ENCODE measurements around the gene TPH2. TPM values are rescaled to one million over a fixed set of nuclear protein-coding genes. Genes with fewer than 3 reads are reported as not detected.

Gene TPH2
- polyA plus RNA-seq, 1 donor (not counting 4 experiments of a cell fraction or from before 2014, with no cell fraction given) = not detected

DNA sequence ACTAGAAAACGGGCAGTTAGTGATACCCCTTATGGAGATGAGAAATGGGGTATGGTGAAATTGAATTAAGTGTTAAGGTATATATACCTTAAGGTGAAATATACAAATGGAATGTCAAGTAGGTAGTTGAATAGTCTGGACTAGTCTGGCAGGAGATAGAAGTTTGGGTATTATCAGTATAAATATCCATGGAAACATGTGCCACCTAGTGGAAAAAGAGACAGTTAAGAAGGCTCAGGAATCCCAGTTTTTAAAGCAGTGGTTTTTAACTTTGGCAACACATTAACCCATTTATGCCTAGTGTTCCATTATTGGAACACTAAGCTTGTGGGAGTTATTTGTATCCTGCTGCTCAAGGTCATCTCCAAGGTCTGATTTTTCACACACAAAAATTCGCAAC lies 38.6 kb upstream of the TPH2 start:
- no peak overlapping the region for H3K27ac ChIP-seq (ENCODE audit: control insufficient read depth, insufficient read depth, low read length)
- H3K9me1 ChIP-seq (ENCODE audit: control insufficient read depth, extremely low read depth, insufficient read depth, low read length) = no peaks in the 10 kb centered on the region
- H3K4me3 ChIP-seq (ENCODE audit: control insufficient read depth in 2 of 3, extremely low read depth in 1 of 3, insufficient read depth in 2 of 3, low read depth in 1 of 3, low read length in 3 of 3) = no peak overlapping the region
- H3K9me3 ChIP-seq (ENCODE audit: control insufficient read depth, low read depth, low read length) = no peaks in the 10 kb centered on the region
- dilution Hi-C loops (cut with MboI; ENCODE audit: extremely low pct_ligation_motif_present, low sequenced_read_pairs) = no loop called here
- no peaks in the 10 kb centered on the region for H4K20me1 ChIP-seq (ENCODE audit: control insufficient read depth, extremely low read depth, insufficient read depth, low read length)
- H2AFZ ChIP-seq (ENCODE audit: control insufficient read depth, low read length) = no peak overlapping the region
- H3K36me3 ChIP-seq (ENCODE audit: control insufficient read depth in 2 of 2, extremely low read depth in 1 of 2, insufficient read depth in 2 of 2, low read length in 2 of 2) = peaks cover 0 to 1% of the 10 kb centered on the region in 2 experiments
- no peaks in the 10 kb centered on the region for H3K79me2 ChIP-seq (ENCODE audit: control insufficient read depth, insufficient read depth, low read length)
- no peaks in the 10 kb centered on the region for H3K27me3 ChIP-seq (ENCODE audit: control insufficient read depth, extremely low read depth, insufficient read depth, low read length)
- TF ChIP-seq CTCF (optimal IDR thresholded peaks at IDR 0.05 in 1 of 3, IDR thresholded peaks at IDR 0.05 in 1 of 3, conservative IDR thresholded peaks at IDR 0.05 in 1 of 3; ENCODE audit: extremely low read depth in 1 of 3, insufficient read depth in 2 of 3, low read length in 3 of 3) (peak in 1 of 3 experiments; percentile 22), EZH2 (IDR thresholded peaks at IDR 0.05; ENCODE audit: low read length) (no peak)
- no peaks in the 10 kb centered on the region for H3K4me1 ChIP-seq (ENCODE audit: control insufficient read depth, extremely low read depth, insufficient read depth, low read length)
- no peak for DNase-seq (ENCODE audit: low read depth, low spot score)
- no peak overlapping the region for H3K9ac ChIP-seq (ENCODE audit: control insufficient read depth, extremely low read depth, insufficient read depth, low read length)
- H3K4me2 ChIP-seq (ENCODE audit: control insufficient read depth, extremely low read depth, insufficient read depth, low read depth, low read length) = no peak overlapping the region
- no peak for FAIRE-seq

- Histone ChIP-seq H3K9me1 (ENCODE audit: control insufficient read depth, extremely low read depth, insufficient read depth, low read length) (no peaks in the 10 kb centered on the region), H3K4me2 (ENCODE audit: control insufficient read depth, extremely low read depth, insufficient read depth, low read depth, low read length) (no peak overlapping the region), H3K27me3 (ENCODE audit: control insufficient read depth, extremely low read depth, insufficient read depth, low read length) (no peaks in the 10 kb centered on the region), H3K79me2 (ENCODE audit: control insufficient read depth, insufficient read depth, low read length) (no peaks in the 10 kb centered on the region), H3K27ac (ENCODE audit: control insufficient read depth, insufficient read depth, low read length) (no peak overlapping the region), H3K9ac (ENCODE audit: control insufficient read depth, extremely low read depth, insufficient read depth, low read length) (no peak overlapping the region), H3K4me1 (ENCODE audit: control insufficient read depth, extremely low read depth, insufficient read depth, low read length) (no peaks in the 10 kb centered on the region), H4K20me1 (ENCODE audit: control insufficient read depth, extremely low read depth, insufficient read depth, low read length) (no peaks in the 10 kb centered on the region), H3K9me3 (ENCODE audit: control insufficient read depth, low read depth, low read length) (no peaks in the 10 kb centered on the region), H3K4me3 (ENCODE audit: control insufficient read depth in 2 of 3, extremely low read depth in 1 of 3, insufficient read depth in 2 of 3, low read depth in 1 of 3, low read length in 3 of 3) (no peak overlapping the region), H2AFZ (ENCODE audit: control insufficient read depth, low read length) (no peak overlapping the region), H3K36me3 (ENCODE audit: control insufficient read depth in 2 of 2, extremely low read depth in 1 of 2, insufficient read depth in 2 of 2, low read length in 2 of 2) (peaks cover 0 to 1% of the 10 kb centered on the region in 2 experiments)
- FAIRE-seq = no peak
- TF ChIP-seq EZH2 (IDR thresholded peaks at IDR 0.05; ENCODE audit: low read length) (no peak), CTCF (optimal IDR thresholded peaks at IDR 0.05 in 1 of 3, IDR thresholded peaks at IDR 0.05 in 1 of 3, conservative IDR thresholded peaks at IDR 0.05 in 1 of 3; ENCODE audit: extremely low read depth in 1 of 3, insufficient read depth in 2 of 3, low read length in 3 of 3) (no peak)
- DNase-seq (ENCODE audit: low read depth, low spot score) = no peak
- dilution Hi-C loops (cut with MboI; ENCODE audit: extremely low pct_ligation_motif_present, low sequenced_read_pairs) = no loop called here
Observed at GRCh38 chr12:71904629-71905028, 34.0 kb upstream of the TPH2 start.

Data from keratinocyte (primary cell).